Thyroid gland (tissue), 4 donors: ENCODE data around the gene COL13A1.

Experiments used
- POLR2A ChIP-seq, 2 donors: fragments of 450-650 bp; IDR thresholded peaks; one replicate each; pipeline ENCODE4 v1.6.1; 2017; ENCODE audit warnings: antibody characterized with exemption in 2 of 2, mild to moderate bottlenecking in 2 of 2, moderate library complexity in 1 of 2
- TF ChIP-seq, protein P1 (sequence below), 6 experiments: fragments of 200-600 bp in 3 of 6; fragments of 450-650 bp in 3 of 6; sonication (generic) in 3 of 6; IDR thresholded peaks; one replicate each; pipeline ENCODE4 v1.5.1; 2016 to 2019; ENCODE audit warnings: antibody characterized with exemption in 6 of 6, mild to moderate bottlenecking in 2 of 6, inconsistent platforms in 1 of 6, moderate library complexity in 1 of 6

GRCh38 chr10:69897432-69897831 lies 95.7 kb downstream of the COL13A1 start:
- TF ChIP-seq, protein P1, sequence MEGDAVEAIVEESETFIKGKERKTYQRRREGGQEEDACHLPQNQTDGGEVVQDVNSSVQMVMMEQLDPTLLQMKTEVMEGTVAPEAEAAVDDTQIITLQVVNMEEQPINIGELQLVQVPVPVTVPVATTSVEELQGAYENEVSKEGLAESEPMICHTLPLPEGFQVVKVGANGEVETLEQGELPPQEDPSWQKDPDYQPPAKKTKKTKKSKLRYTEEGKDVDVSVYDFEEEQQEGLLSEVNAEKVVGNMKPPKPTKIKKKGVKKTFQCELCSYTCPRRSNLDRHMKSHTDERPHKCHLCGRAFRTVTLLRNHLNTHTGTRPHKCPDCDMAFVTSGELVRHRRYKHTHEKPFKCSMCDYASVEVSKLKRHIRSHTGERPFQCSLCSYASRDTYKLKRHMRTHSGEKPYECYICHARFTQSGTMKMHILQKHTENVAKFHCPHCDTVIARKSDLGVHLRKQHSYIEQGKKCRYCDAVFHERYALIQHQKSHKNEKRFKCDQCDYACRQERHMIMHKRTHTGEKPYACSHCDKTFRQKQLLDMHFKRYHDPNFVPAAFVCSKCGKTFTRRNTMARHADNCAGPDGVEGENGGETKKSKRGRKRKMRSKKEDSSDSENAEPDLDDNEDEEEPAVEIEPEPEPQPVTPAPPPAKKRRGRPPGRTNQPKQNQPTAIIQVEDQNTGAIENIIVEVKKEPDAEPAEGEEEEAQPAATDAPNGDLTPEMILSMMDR (IDR thresholded peaks at IDR 0.05) = no peak
- TF ChIP-seq POLR2A (IDR thresholded peaks at IDR 0.05) = no peak
